ENCODE data around the gene PLEK. TPM values are rescaled to one million over a fixed set of nuclear protein-coding genes. Genes with fewer than 3 reads are reported as not detected.
"Not testable (repeated sequence)": the region's sequence is repeated elsewhere in the genome, so short reads cannot be mapped to it uniquely, and the experiment has no call there.

The PLEK gene
- 3.7 TPM for total RNA-seq

- DNase-seq (ENCODE audit: low spot score): peak; percentile 52
Measured at GRCh38 chr2:68365087-68365486, at the start of gene PLEK. Gene PLEK (plus strand): TSS chr2:68365282. CDS start chr2:68365352, 70 bp downstream.

- no peak for DNase-seq (ENCODE audit: low spot score)
Measured at GRCh38 chr2:68316111-68316510, 49.0 kb upstream of the PLEK start.

GRCh38 chr2:68317971-68318913 lies 46.8 kb upstream of the PLEK start:
- no peak for DNase-seq (ENCODE audit: low spot score)

- no peak for DNase-seq (ENCODE audit: low spot score)
Measured at GRCh38 chr2:68318914-68319397, 46.1 kb upstream of the PLEK start.

- DNase-seq (ENCODE audit: low spot score): peak; percentile 74
Measured at GRCh38 chr2:68319398-68320117, 45.5 kb upstream of the PLEK start, which contains the start of gene CNRIP1. Gene CNRIP1 (minus strand): TSS chr2:68319949. CDS start chr2:68319400, 549 bp downstream.

- DNase-seq (ENCODE audit: low spot score): no peak
Measured at GRCh38 chr2:68320118-68320641, 44.9 kb upstream of the PLEK start.

- DNase-seq (ENCODE audit: low spot score): no peak
Measured at GRCh38 chr2:68325056-68325455, 40.0 kb upstream of the PLEK start.

GRCh38 chr2:68328901-68329300 lies 36.2 kb upstream of the PLEK start:
- DNase-seq (ENCODE audit: low spot score): no peak

- DNase-seq (ENCODE audit: low spot score): no peak
Measured at GRCh38 chr2:68330691-68331090, 34.4 kb upstream of the PLEK start.

GRCh38 chr2:68333009-68333408 lies 32.1 kb upstream of the PLEK start:
- DNase-seq (ENCODE audit: low spot score): no peak

- no peak for DNase-seq (ENCODE audit: low spot score)
Measured at GRCh38 chr2:68333931-68334330, 31.2 kb upstream of the PLEK start.

GRCh38 chr2:68336192-68336591 lies 28.9 kb upstream of the PLEK start:
- DNase-seq (ENCODE audit: low spot score): no peak

GRCh38 chr2:68340226-68341061 lies 24.6 kb upstream of the PLEK start:
- no peak for DNase-seq (ENCODE audit: low spot score)

- no peak for DNase-seq (ENCODE audit: low spot score)
Measured at GRCh38 chr2:68341062-68341329, 24.1 kb upstream of the PLEK start.

- no peak for DNase-seq (ENCODE audit: low spot score)
Measured at GRCh38 chr2:68341583-68341982, 23.5 kb upstream of the PLEK start.

- DNase-seq (ENCODE audit: low spot score): no peak
Measured at GRCh38 chr2:68342470-68342869, 22.6 kb upstream of the PLEK start.

- no peak for DNase-seq (ENCODE audit: low spot score)
Measured at GRCh38 chr2:68344031-68344430, 21.1 kb upstream of the PLEK start.

GRCh38 chr2:68345129-68345875 lies 19.8 kb upstream of the PLEK start:
- DNase-seq (ENCODE audit: low spot score): no peak

GRCh38 chr2:68349091-68349490 lies 16.0 kb upstream of the PLEK start:
- not testable (repeated sequence) for DNase-seq (ENCODE audit: low spot score)

GRCh38 chr2:68351997-68352396 lies 13.1 kb upstream of the PLEK start:
- no peak for DNase-seq (ENCODE audit: low spot score)

All from ureter (tissue), 1 donor.